ENCODE data around the gene BNIP5. TPM values are rescaled to one million over a fixed set of nuclear protein-coding genes. Genes with fewer than 3 reads are reported as not detected.

Gene BNIP5
- total RNA-seq, 6 experiments from 2014 or later = not detected

- Mint-ChIP-seq H3K4me1 (ENCODE audit: low read depth) (no peaks in the 10 kb centered on the region), H3K36me3 (ENCODE audit: low read depth) (no peaks in the 10 kb centered on the region; the same call in 1 of the 2 replicates), H3K9me3 (no peaks in the 10 kb centered on the region), H3K27ac (no peak overlapping the region), H3K27me3 (ENCODE audit: insufficient read depth) (peaks cover 30% of the 10 kb centered on the region), H3K4me3 (no peak overlapping the region)
- DNase-seq = no peak
- TF ChIP-seq CTCF (IDR thresholded peaks at IDR 0.05) = no peak
Measured at GRCh38 chr6:36376183-36376582, 39.5 kb upstream of the BNIP5 start.

- H3K4me1 Mint-ChIP-seq (ENCODE audit: low read depth) = peaks cover 1% of the 10 kb centered on the region; the same call in 1 of the 2 replicates
Measured at GRCh38 chr6:36375644-36376155, 39.0 kb upstream of the BNIP5 start.

GRCh38 chr6:36374972-36375371, 38.3 kb upstream of the BNIP5 start:
- TF ChIP-seq CTCF (IDR thresholded peaks at IDR 0.05) = no peak
- H3K4me3 Mint-ChIP-seq = no peak overlapping the region
- H3K9me3 Mint-ChIP-seq = no peaks in the 10 kb centered on the region
- H3K27ac Mint-ChIP-seq = no peak overlapping the region
- peaks cover 23% of the 10 kb centered on the region for H3K27me3 Mint-ChIP-seq (ENCODE audit: insufficient read depth)
- no peaks in the 10 kb centered on the region; the same call in 1 of the 2 replicates for H3K36me3 Mint-ChIP-seq (ENCODE audit: low read depth)
- DNase-seq = no peak
- peaks cover 8% of the 10 kb centered on the region for H3K4me1 Mint-ChIP-seq (ENCODE audit: low read depth)

More at GRCh38 chr6:36375644-36376155, 39.0 kb upstream of the BNIP5 start:
- Mint-ChIP-seq H3K9me3 (no peaks in the 10 kb centered on the region), H3K27ac (no peak overlapping the region), H3K27me3 (ENCODE audit: insufficient read depth) (peaks cover 27% of the 10 kb centered on the region), H3K36me3 (ENCODE audit: low read depth) (no peaks in the 10 kb centered on the region; the same call in 1 of the 2 replicates), H3K4me3 (no peak overlapping the region)
- no peak for DNase-seq
- no peak for TF ChIP-seq CTCF (IDR thresholded peaks at IDR 0.05)

GRCh38 chr6:36374194-36374593, 37.5 kb upstream of the BNIP5 start:
- Mint-ChIP-seq H3K27ac (no peak overlapping the region), H3K27me3 (ENCODE audit: insufficient read depth) (peaks cover 23% of the 10 kb centered on the region), H3K36me3 (ENCODE audit: low read depth) (no peaks in the 10 kb centered on the region; the same call in 1 of the 2 replicates), H3K4me1 (ENCODE audit: low read depth) (peaks cover 16% of the 10 kb centered on the region), H3K9me3 (no peaks in the 10 kb centered on the region), H3K4me3 (no peak overlapping the region)
- no peak for DNase-seq
- TF ChIP-seq CTCF (IDR thresholded peaks at IDR 0.05) = no peak

GRCh38 chr6:36373368-36374019, 36.8 kb upstream of the BNIP5 start:
- H3K4me1 Mint-ChIP-seq (ENCODE audit: low read depth) = peaks cover 23% of the 10 kb centered on the region
- DNase-seq = no peak
- no peak overlapping the region for H3K27ac Mint-ChIP-seq
- peaks cover 23% of the 10 kb centered on the region for H3K27me3 Mint-ChIP-seq (ENCODE audit: insufficient read depth)
- TF ChIP-seq CTCF (IDR thresholded peaks at IDR 0.05) = no peak; the same call in 1 of the 2 replicates
- no peaks in the 10 kb centered on the region; the same call in 1 of the 2 replicates for H3K36me3 Mint-ChIP-seq (ENCODE audit: low read depth)
- H3K4me3 Mint-ChIP-seq = no peak overlapping the region
- no peaks in the 10 kb centered on the region for H3K9me3 Mint-ChIP-seq
